Measurements from ENCODE around the gene FAM98C.
"Not testable (repeated sequence)": the region's sequence is repeated elsewhere in the genome, so short reads cannot be mapped to it uniquely, and the experiment has no call there.

The FAM98C gene

GRCh38 chr19:38425222-38425809 is 22.4 kb downstream of the FAM98C start:
- TF ChIP-seq CTCF (IDR thresholded peaks at IDR 0.05; ENCODE audit: low read length): no peak
- no peak for TF ChIP-seq EZH2phosphoT487 (IDR thresholded peaks at IDR 0.05; ENCODE audit: low read length)
- TF ChIP-seq EZH2 (optimal IDR thresholded peaks at IDR 0.05; ENCODE audit: low read depth, low read length): no peak
- H3K4me2 ChIP-seq (ENCODE audit: low read depth, low read length): no peak overlapping the region
- H3K27ac ChIP-seq (ENCODE audit: low read length): no peak overlapping the region
- no peak overlapping the region for H3K4me3 ChIP-seq (ENCODE audit: low read length)
- H2AFZ ChIP-seq (ENCODE audit: low read length): no peak overlapping the region
- no peak overlapping the region for H3K9ac ChIP-seq (ENCODE audit: low read length)
- peaks cover 60% of the 10 kb centered on the region for H3K27me3 ChIP-seq (replicated peaks; ENCODE audit: insufficient read depth, low read length)
- H3F3A ChIP-seq (ENCODE audit: insufficient read depth, low read length): no peaks in the 10 kb centered on the region
- H3K9me2 ChIP-seq (replicated peaks; ENCODE audit: insufficient read depth, low read length): no peaks in the 10 kb centered on the region
- no peak for DNase-seq
- H3K4me1 ChIP-seq (ENCODE audit: low read length): no peaks in the 10 kb centered on the region
- no peaks in the 10 kb centered on the region for H3K9me3 ChIP-seq (replicated peaks; ENCODE audit: insufficient read depth, low read length)
- no peaks in the 10 kb centered on the region for H3K36me3 ChIP-seq (replicated peaks; ENCODE audit: insufficient read depth, low read length)
- H4K20me1 ChIP-seq (ENCODE audit: insufficient read depth, low read length): no peaks in the 10 kb centered on the region
- H3K79me2 ChIP-seq (ENCODE audit: low read length): no peaks in the 10 kb centered on the region

- Histone ChIP-seq H3K27ac (ENCODE audit: low read length) (no peak within 1 kb of the TSS), H3K9ac (ENCODE audit: low read length) (no peak within 1 kb of the TSS), H3K79me2 (ENCODE audit: low read length) (no peaks in the 10 kb centered on the region), H4K20me1 (ENCODE audit: insufficient read depth, low read length) (no peaks in the 10 kb centered on the region), H3K27me3 (replicated peaks; ENCODE audit: insufficient read depth, low read length) (peaks cover 56% of the 10 kb centered on the region), H3K4me1 (ENCODE audit: low read length) (no peaks in the 10 kb centered on the region), H3K9me3 (replicated peaks; ENCODE audit: insufficient read depth, low read length) (no peaks in the 10 kb centered on the region), H2AFZ (ENCODE audit: low read length) (no peak within 1 kb of the TSS), H3K4me3 (ENCODE audit: low read length) (no peak within 1 kb of the TSS; the same call in 1 of the 2 replicates), H3K9me2 (replicated peaks; ENCODE audit: insufficient read depth, low read length) (no peaks in the 10 kb centered on the region), H3K36me3 (replicated peaks; ENCODE audit: insufficient read depth, low read length) (no peaks in the 10 kb centered on the region), H3K4me2 (ENCODE audit: low read depth, low read length) (no peak within 1 kb of the TSS), H3F3A (ENCODE audit: insufficient read depth, low read length) (no peaks in the 10 kb centered on the region)
- DNase-seq: no peak
- no peak for TF ChIP-seq CTCF (IDR thresholded peaks at IDR 0.05; ENCODE audit: low read length)
These were observed 23.0 kb downstream of the FAM98C start, which contains the start of gene RASGRP4 for GRCh38 chr19:38425810-38426466. RASGRP4 (minus strand) TSS chr19:38426219; CDS start chr19:38426091, 128 bp downstream.

GRCh38 chr19:38427035-38427677 is 24.3 kb downstream of the FAM98C start:
- H3K4me3 ChIP-seq (ENCODE audit: low read length); H3K9ac ChIP-seq (ENCODE audit: low read length); H3K36me3 ChIP-seq (replicated peaks; ENCODE audit: insufficient read depth, low read length); H3K4me2 ChIP-seq (ENCODE audit: low read depth, low read length); H3K79me2 ChIP-seq (ENCODE audit: low read length); H4K20me1 ChIP-seq (ENCODE audit: insufficient read depth, low read length); H3F3A ChIP-seq (ENCODE audit: insufficient read depth, low read length); H3K4me1 ChIP-seq (ENCODE audit: low read length); H3K9me3 ChIP-seq (replicated peaks; ENCODE audit: insufficient read depth, low read length); H2AFZ ChIP-seq (ENCODE audit: low read length); H3K9me2 ChIP-seq (replicated peaks; ENCODE audit: insufficient read depth, low read length); H3K27ac ChIP-seq (ENCODE audit: low read length); DNase-seq: not testable (repeated sequence)
- peaks cover 54% of the 10 kb centered on the region for H3K27me3 ChIP-seq (replicated peaks; ENCODE audit: insufficient read depth, low read length)

Data from MM.1S (cell line).